ENCODE results near the gene ALPK1.
"Not testable (repeated sequence)": the region's sequence is repeated elsewhere in the genome, so short reads cannot be mapped to it uniquely, and the experiment has no call there.

Gene ALPK1

DNA sequence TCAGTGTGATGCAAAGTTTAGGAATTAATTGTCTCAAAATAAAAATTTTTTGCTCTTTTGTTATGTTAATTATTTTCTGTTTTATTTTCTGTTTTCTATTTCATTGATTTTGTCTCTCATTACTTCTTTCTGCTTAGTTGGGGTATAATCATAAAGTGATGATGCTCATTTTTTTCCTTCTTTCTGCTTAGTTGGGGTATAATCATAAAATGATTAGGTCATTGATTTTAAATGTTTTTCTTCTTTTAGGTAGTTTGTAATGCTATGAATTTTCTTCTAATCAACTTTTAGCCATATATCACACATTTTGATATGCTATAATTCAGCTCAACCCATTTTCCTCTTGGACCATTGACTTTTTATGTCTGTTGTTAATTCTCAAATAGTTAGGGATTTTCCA, 175.1 kb downstream of the ALPK1 start:
- no peak for DNase-seq

DNA sequence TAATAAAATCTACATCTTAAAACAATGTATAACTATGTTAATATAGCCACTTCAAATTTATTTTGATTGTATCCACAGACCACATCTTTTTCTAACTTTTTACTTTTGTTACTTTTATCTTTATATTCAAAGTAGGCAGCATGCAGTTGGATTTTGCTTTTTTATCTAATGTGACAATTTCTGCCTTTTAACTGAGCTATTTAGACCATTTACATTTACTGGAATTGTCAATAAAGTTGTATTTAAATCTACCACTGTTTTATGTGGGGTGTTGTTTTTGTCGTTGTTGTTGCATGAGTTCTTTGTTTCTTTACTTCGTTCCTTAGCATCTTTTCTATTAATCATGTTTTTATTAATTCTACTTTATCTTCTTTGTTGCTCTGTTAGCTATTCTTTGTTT, 176.8 kb downstream of the ALPK1 start:
- DNase-seq = no peak

DNA sequence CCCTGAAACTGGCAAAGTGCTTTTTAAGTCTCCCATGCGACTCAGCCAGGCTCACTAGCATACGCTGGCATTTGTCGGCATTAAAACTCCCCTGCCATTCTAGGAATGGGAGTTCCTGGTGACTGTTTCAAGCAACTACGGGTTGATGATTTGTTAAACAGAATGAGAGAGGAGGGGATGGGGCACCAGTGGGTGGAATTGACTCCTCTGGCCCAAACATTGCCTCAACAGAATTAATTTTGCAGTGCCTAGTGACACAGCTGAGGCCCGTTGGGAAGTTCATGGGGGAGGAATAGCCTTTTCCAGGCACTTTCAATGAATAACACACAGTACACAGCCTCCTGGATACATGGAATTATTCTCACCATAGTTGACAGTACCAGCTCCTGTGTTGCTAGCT, 188.8 kb downstream of the ALPK1 start:
- DNase-seq = no peak

DNA sequence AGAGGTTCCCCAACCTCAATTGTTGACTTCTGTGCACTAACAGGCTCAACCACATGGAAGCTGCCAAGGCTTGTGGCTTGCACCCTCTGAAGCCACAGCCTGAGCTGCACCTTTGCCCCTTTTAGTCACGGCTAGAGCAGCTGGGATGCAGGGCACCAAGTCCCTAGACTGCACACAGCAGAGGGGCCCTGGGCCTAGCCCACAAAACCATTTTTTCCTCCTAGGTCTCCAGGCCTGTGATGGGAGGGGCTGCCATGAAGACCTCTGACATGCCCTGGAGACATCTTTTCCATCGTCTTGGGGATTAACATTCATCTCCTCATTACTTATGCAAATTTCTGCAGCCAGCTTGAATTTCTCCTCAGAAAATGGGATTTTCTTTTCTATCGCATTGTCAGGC, 193.6 kb downstream of the ALPK1 start:
- not testable (repeated sequence) for DNase-seq
